Left cardiac atrium (tissue), 4 donors: Measurements from ENCODE around the gene USP17L26. TPM values are rescaled to one million over a fixed set of nuclear protein-coding genes. Genes with fewer than 3 reads are reported as not detected.
"Not testable (repeated sequence)": the region's sequence is repeated elsewhere in the genome, so short reads cannot be mapped to it uniquely, and the experiment has no call there.

Experiments used
- ATAC-seq, 2 donors: fragments of 200-7000 bp; cut with Tn5 transposase; one replicate each; pipeline ENCODE4 v1.9.1; 2020; ENCODE audit warnings: mild to moderate bottlenecking in 2 of 2, moderate library complexity in 2 of 2
- DNase-seq: peaks from one replicate; pipeline ENCODE4 v3.0.0-alpha.2; 2020
- intact Hi-C, 2 donors: fragments of 100-400 bp; cut with DNase I; formaldehyde crosslinking; loops; one replicate each; pipeline versions ENCODE4 v1.14.1 to v1.15.1; 2022 to 2023
- long read RNA-seq: library from polyadenylated mRNA; unstranded; transcript quantifications from one replicate; pipeline ENCODE4 v2.0.0, GENCODE V29; 2021
- total RNA-seq, 2 donors: library from RNA; stranded (reverse); fragmentation: NEBNext Ultra II Directional; extraction: Animal tissue kit (Norgen Biotek cat#: 25700); gene quantifications; one replicate each; pipeline ENCODE4 v1.2.1, GENCODE V29; 2021
- donor health status: DM: no; HTN: yes; CAD: no.
- donor health status: DM: no; HTN: yes; CAD: no; lungs with severe emphysema.
- donor health status: DM: yes; HTN: yes; CAD: no.
- donor health status: Dilated cardiomyopathy.

Gene USP17L26
- total RNA-seq = not detected
- long read RNA-seq = 0 reads

DNA sequence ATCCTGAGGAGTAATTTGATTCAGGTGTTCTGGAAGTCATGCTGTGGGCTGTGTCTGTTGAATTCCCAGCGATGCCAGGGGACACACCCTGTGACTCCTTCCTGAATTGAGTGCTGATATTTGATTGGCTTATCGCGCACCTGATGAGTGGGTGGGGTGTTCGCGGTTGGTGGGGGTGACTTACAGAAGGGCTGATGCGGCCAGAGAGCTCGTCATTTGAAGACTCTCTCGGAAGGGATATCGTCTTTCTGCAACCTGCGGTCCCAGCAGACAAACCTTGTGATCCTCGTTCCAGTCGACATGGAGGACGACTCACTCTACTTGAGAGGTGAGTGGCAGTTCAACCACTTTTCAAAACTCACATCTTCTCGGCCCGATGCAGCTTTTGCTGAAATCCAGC is at the start of gene USP17L26:
USP17L26 (plus strand) TSS at position 301 of the 400 bp plus-strand sequence; CDS start at position 301, 0 bp downstream.
- DNase-seq, ATAC-seq, intact Hi-C loops: not testable (repeated sequence)

- ATAC-seq, intact Hi-C loops, DNase-seq: not testable (repeated sequence)
These were observed 10.3 kb upstream of the USP17L26 start for GRCh38 chr4:9324191-9324590.

DNA sequence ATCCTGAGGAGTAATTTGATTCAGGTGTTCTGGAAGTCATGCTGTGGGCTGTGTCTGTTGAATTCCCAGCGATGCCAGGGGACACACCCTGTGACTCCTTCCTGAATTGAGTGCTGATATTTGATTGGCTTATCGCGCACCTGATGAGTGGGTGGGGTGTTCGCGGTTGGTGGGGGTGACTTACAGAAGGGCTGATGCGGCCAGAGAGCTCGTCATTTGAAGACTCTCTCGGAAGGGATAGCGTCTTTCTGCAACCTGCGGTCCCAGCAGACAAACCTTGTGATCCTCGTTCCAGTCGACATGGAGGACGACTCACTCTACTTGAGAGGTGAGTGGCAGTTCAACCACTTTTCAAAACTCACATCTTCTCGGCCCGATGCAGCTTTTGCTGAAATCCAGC is 9.6 kb upstream of the USP17L26 start, which contains the start of gene USP17L24:
USP17L24 (plus strand) TSS at position 301 of the 400 bp plus-strand sequence; CDS start at position 301, 0 bp downstream.
- ATAC-seq, DNase-seq, intact Hi-C loops: not testable (repeated sequence)

DNA sequence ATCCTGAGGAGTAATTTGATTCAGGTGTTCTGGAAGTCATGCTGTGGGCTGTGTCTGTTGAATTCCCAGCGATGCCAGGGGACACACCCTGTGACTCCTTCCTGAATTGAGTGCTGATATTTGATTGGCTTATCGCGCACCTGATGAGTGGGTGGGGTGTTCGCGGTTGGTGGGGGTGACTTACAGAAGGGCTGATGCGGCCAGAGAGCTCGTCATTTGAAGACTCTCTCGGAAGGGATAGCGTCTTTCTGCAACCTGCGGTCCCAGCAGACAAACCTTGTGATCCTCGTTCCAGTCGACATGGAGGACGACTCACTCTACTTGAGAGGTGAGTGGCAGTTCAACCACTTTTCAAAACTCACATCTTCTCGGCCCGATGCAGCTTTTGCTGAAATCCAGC is 4.8 kb upstream of the USP17L26 start, which contains the start of gene USP17L25:
USP17L25 (plus strand) TSS at position 301 of the 400 bp plus-strand sequence; CDS start at position 301, 0 bp downstream.
- intact Hi-C loops, ATAC-seq: not testable (repeated sequence)

DNA sequence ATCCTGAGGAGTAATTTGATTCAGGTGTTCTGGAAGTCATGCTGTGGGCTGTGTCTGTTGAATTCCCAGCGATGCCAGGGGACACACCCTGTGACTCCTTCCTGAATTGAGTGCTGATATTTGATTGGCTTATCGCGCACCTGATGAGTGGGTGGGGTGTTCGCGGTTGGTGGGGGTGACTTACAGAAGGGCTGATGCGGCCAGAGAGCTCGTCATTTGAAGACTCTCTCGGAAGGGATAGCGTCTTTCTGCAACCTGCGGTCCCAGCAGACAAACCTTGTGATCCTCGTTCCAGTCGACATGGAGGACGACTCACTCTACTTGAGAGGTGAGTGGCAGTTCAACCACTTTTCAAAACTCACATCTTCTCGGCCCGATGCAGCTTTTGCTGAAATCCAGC is 4.6 kb downstream of the USP17L26 start, which contains the start of gene USP17L5:
USP17L5 (plus strand) TSS at position 301 of the 400 bp plus-strand sequence; CDS start at position 301, 0 bp downstream.
- DNase-seq, intact Hi-C loops, ATAC-seq: not testable (repeated sequence)

More for the DNA sequence above, 4.8 kb upstream of the USP17L26 start, which contains the start of gene USP17L25:
- not testable (repeated sequence) for DNase-seq

DNA sequence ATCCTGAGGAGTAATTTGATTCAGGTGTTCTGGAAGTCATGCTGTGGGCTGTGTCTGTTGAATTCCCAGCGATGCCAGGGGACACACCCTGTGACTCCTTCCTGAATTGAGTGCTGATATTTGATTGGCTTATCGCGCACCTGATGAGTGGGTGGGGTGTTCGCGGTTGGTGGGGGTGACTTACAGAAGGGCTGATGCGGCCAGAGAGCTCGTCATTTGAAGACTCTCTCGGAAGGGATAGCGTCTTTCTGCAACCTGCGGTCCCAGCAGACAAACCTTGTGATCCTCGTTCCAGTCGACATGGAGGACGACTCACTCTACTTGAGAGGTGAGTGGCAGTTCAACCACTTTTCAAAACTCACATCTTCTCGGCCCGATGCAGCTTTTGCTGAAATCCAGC is 9.4 kb downstream of the USP17L26 start, which contains the start of gene USP17L27:
USP17L27 (plus strand) TSS at position 301 of the 400 bp plus-strand sequence; CDS start at position 301, 0 bp downstream.
- ATAC-seq, intact Hi-C loops, DNase-seq: not testable (repeated sequence)

DNA sequence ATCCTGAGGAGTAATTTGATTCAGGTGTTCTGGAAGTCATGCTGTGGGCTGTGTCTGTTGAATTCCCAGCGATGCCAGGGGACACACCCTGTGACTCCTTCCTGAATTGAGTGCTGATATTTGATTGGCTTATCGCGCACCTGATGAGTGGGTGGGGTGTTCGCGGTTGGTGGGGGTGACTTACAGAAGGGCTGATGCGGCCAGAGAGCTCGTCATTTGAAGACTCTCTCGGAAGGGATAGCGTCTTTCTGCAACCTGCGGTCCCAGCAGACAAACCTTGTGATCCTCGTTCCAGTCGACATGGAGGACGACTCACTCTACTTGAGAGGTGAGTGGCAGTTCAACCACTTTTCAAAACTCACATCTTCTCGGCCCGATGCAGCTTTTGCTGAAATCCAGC is 14.1 kb downstream of the USP17L26 start, which contains the start of gene USP17L28:
USP17L28 (plus strand) TSS at position 301 of the 400 bp plus-strand sequence; CDS start at position 301, 0 bp downstream.
- intact Hi-C loops, ATAC-seq: not testable (repeated sequence)

GRCh38 chr4:9350866-9351265 is 16.4 kb downstream of the USP17L26 start:
- ATAC-seq, intact Hi-C loops, DNase-seq: not testable (repeated sequence)

More for the DNA sequence above, 14.1 kb downstream of the USP17L26 start, which contains the start of gene USP17L28:
- DNase-seq = not testable (repeated sequence)

- ATAC-seq, DNase-seq, intact Hi-C loops: not testable (repeated sequence)
These were observed 18.9 kb downstream of the USP17L26 start, which contains the start of gene USP17L29 for GRCh38 chr4:9353338-9353737. TSS of gene USP17L29 (plus strand) at chr4:9353638. CDS start at chr4:9353638, 0 bp downstream.

DNA sequence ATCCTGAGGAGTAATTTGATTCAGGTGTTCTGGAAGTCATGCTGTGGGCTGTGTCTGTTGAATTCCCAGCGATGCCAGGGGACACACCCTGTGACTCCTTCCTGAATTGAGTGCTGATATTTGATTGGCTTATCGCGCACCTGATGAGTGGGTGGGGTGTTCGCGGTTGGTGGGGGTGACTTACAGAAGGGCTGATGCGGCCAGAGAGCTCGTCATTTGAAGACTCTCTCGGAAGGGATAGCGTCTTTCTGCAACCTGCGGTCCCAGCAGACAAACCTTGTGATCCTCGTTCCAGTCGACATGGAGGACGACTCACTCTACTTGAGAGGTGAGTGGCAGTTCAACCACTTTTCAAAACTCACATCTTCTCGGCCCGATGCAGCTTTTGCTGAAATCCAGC is 28.4 kb downstream of the USP17L26 start, which contains the start of gene USP17L30:
USP17L30 (plus strand) TSS at position 301 of the 400 bp plus-strand sequence; CDS start at position 301, 0 bp downstream.
- ATAC-seq, intact Hi-C loops, DNase-seq: not testable (repeated sequence)

DNA sequence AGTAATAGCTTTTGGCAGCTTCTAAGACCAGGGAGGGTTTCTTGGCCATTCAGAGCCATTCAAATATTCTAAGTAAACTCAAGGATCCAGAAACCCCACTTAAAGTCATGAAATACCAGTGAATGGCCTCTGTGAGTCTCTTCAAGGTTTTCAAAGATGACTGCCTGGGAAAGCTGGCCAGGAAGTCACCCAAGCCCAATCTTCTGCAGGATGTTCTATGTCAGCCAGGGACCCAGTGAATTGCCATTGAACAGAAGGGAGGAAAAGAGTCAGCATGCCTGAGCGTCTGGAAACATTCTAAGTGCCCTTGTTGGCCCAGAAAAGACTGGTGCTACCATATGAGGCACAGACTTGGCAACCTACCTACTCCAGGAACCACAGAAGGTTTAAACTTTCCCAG is 45.4 kb downstream of the USP17L26 start:
- DNase-seq, intact Hi-C loops, ATAC-seq: not testable (repeated sequence)

GRCh38 chr4:9381012-9381534 is 46.6 kb downstream of the USP17L26 start:
- ATAC-seq, intact Hi-C loops: not testable (repeated sequence)
- DNase-seq = peak; percentile 36

DNA sequence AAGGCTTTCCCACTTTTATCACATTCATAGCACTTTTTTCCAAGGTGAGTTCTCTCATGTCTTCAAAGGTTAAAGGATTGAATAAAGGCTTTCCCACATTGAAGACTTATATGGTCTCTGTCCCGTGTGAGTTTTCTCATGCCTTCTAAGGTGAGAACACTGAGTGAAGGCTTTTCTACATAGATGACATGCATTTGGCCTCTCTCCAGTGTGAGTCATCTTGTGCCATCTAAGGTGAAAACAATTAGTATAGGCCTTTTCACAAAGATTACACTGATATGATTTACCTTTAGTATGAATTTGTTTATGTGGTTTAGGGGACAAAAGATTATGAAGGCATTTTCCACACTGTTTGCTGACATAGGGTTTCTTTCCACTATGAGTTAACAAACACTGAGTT is 49.7 kb downstream of the USP17L26 start:
- intact Hi-C loops = no loop called here
- DNase-seq (no peak), ATAC-seq (no peak)

Other genes starting within 250 kb of the USP17L26 start
- not detected for gene FAM90A26, start 164.2 kb upstream of the USP17L26 start, total RNA-seq
- gene USP17L10, start 124.0 kb upstream of the USP17L26 start, total RNA-seq = not detected
- gene USP17L11, start 119.3 kb upstream of the USP17L26 start, total RNA-seq = not detected
- not detected for gene USP17L12, start 114.5 kb upstream of the USP17L26 start, total RNA-seq
- gene USP17L13, start 109.8 kb upstream of the USP17L26 start, total RNA-seq = not detected
- gene USP17L15, start 100.3 kb upstream of the USP17L26 start, total RNA-seq = not detected
- not detected for gene USP17L17, start 90.8 kb upstream of the USP17L26 start, total RNA-seq
- not detected for gene USP17L18, start 86.0 kb upstream of the USP17L26 start, total RNA-seq
- not detected for gene USP17L19, start 81.3 kb upstream of the USP17L26 start, total RNA-seq
- gene USP17L20, start 76.5 kb upstream of the USP17L26 start, total RNA-seq = not detected
- not detected for gene USP17L21, start 71.8 kb upstream of the USP17L26 start, total RNA-seq
- not detected for gene USP17L22, start 67.0 kb upstream of the USP17L26 start, total RNA-seq
- gene USP17L24, start 9.5 kb upstream of the USP17L26 start, total RNA-seq = not detected
- gene USP17L25, start 4.7 kb upstream of the USP17L26 start, total RNA-seq = not detected
- gene USP17L5, start 4.7 kb downstream of the USP17L26 start, total RNA-seq = not detected
- gene USP17L27, start 9.5 kb downstream of the USP17L26 start, total RNA-seq = not detected
- gene USP17L28, start 14.2 kb downstream of the USP17L26 start, total RNA-seq = not detected
- gene USP17L29, start 19.0 kb downstream of the USP17L26 start, total RNA-seq = not detected
- not detected for gene USP17L30, start 28.5 kb downstream of the USP17L26 start, total RNA-seq
- not detected for gene DEFB131A, start 109.8 kb downstream of the USP17L26 start, total RNA-seq